ENCODE results near the gene SVIL.

SVIL gene

GRCh38 chr10:29598851-29599311 lies 35.9 kb downstream of the SVIL start:
- no peak for DNase-seq
- no peak overlapping the region for H3K4me3 ChIP-seq (ENCODE audit: low read depth, low read length)
- no peaks in the 10 kb centered on the region for H3K4me1 ChIP-seq
- H3K27me3 ChIP-seq, result no peaks in the 10 kb centered on the region
- TF ChIP-seq CTCF (IDR thresholded peaks at IDR 0.05; ENCODE audit: low read depth, low read length), result no peak
- no peaks in the 10 kb centered on the region for H3K36me3 ChIP-seq
- H3K9me3 ChIP-seq, result no peaks in the 10 kb centered on the region

GRCh38 chr10:29596826-29597225 lies 37.9 kb downstream of the SVIL start:
- no peak for DNase-seq

GRCh38 chr10:29596356-29596755 lies 38.4 kb downstream of the SVIL start:
- Histone ChIP-seq H3K27me3 (no peaks in the 10 kb centered on the region), H3K9me3 (no peaks in the 10 kb centered on the region), H3K36me3 (no peaks in the 10 kb centered on the region), H3K4me3 (ENCODE audit: low read depth, low read length) (no peak overlapping the region), H3K4me1 (no peaks in the 10 kb centered on the region)
- no peak for TF ChIP-seq CTCF (IDR thresholded peaks at IDR 0.05; ENCODE audit: low read depth, low read length)
- DNase-seq, result no peak

More at GRCh38 chr10:29596826-29597225, 37.9 kb downstream of the SVIL start:
- Histone ChIP-seq H3K27me3 (no peaks in the 10 kb centered on the region), H3K4me3 (ENCODE audit: low read depth, low read length) (no peak overlapping the region), H3K4me1 (no peaks in the 10 kb centered on the region), H3K36me3 (no peaks in the 10 kb centered on the region), H3K9me3 (no peaks in the 10 kb centered on the region)
- no peak for TF ChIP-seq CTCF (IDR thresholded peaks at IDR 0.05; ENCODE audit: low read depth, low read length)

- no peak for TF ChIP-seq CTCF (IDR thresholded peaks at IDR 0.05; ENCODE audit: low read depth, low read length)
- no peak for DNase-seq
- H3K4me1 ChIP-seq, result no peaks in the 10 kb centered on the region
- no peak overlapping the region for H3K4me3 ChIP-seq (ENCODE audit: low read depth, low read length)
- H3K9me3 ChIP-seq, result no peaks in the 10 kb centered on the region
- no peaks in the 10 kb centered on the region for H3K27me3 ChIP-seq
- no peaks in the 10 kb centered on the region for H3K36me3 ChIP-seq
Measured at GRCh38 chr10:29595636-29596225, 39.0 kb downstream of the SVIL start.

- H3K9me3 ChIP-seq, result no peaks in the 10 kb centered on the region
- no peaks in the 10 kb centered on the region for H3K27me3 ChIP-seq
- no peaks in the 10 kb centered on the region for H3K36me3 ChIP-seq
- TF ChIP-seq CTCF (IDR thresholded peaks at IDR 0.05; ENCODE audit: low read depth, low read length), result no peak
- H3K4me1 ChIP-seq, result peaks cover 4% of the 10 kb centered on the region
- no peak for DNase-seq
- H3K4me3 ChIP-seq (ENCODE audit: low read depth, low read length), result no peak overlapping the region
Measured at GRCh38 chr10:29595146-29595545, 39.6 kb downstream of the SVIL start.

GRCh38 chr10:29591651-29591968 lies 43.2 kb downstream of the SVIL start:
- Histone ChIP-seq H3K4me3 (ENCODE audit: low read depth, low read length) (no peak overlapping the region), H3K36me3 (no peaks in the 10 kb centered on the region), H3K27me3 (no peaks in the 10 kb centered on the region), H3K9me3 (no peaks in the 10 kb centered on the region), H3K4me1 (peaks cover 12% of the 10 kb centered on the region)
- DNase-seq, result no peak
- TF ChIP-seq CTCF (IDR thresholded peaks at IDR 0.05; ENCODE audit: low read depth, low read length), result no peak
